MM.1S (cell line): ENCODE data around the gene PIP5K1C.

Source experiments
- DNase-seq: peaks from one replicate; pipeline ENCODE4 v3.0.0-alpha.2; 2015
- H2AFZ ChIP-seq: fragments of 300-600 bp; sonication (generic); 2 replicates; pipeline ENCODE4 v1.6.0; 2016; ENCODE audit warnings: antibody characterized with exemption, low read length
- H3F3A ChIP-seq: fragments of 300-600 bp; sonication (generic); 2 replicates; pipeline ENCODE4 v1.6.1; 2016; ENCODE audit warnings: mild to moderate bottlenecking, antibody characterized with exemption, low read length, moderate library complexity, mixed read lengths; ENCODE audit not compliant: insufficient read depth
- H3K27ac ChIP-seq: fragments of 300-600 bp; sonication (generic); 2 replicates; pipeline ENCODE4 v1.5.1; 2016; ENCODE audit warnings: mild to moderate bottlenecking, low read length
- H3K27me3 ChIP-seq: fragments of 300-600 bp; sonication (generic); replicated peaks from 2 replicates; pipeline ENCODE4 v1.6.0; 2016; ENCODE audit warnings: low read length; ENCODE audit not compliant: insufficient read depth
- H3K36me3 ChIP-seq: fragments of 300-600 bp; sonication (generic); replicated peaks from 2 replicates; pipeline ENCODE4 v1.6.1; 2016; ENCODE audit warnings: mild to moderate bottlenecking, low read length, mixed read lengths; ENCODE audit not compliant: insufficient read depth
- H3K4me1 ChIP-seq: fragments of 300-600 bp; sonication (generic); 2 replicates; pipeline ENCODE4 v1.6.1; 2016; ENCODE audit warnings: low read length, mixed read lengths
- H3K4me2 ChIP-seq: fragments of 300-600 bp; sonication (generic); 2 replicates; pipeline ENCODE4 v1.6.0; 2016; ENCODE audit warnings: low read depth, low read length
- H3K4me3 ChIP-seq: fragments of 300-600 bp; sonication (generic); 2 replicates; pipeline ENCODE4 v1.5.1; 2016; ENCODE audit warnings: low read length, mixed read lengths
- H3K79me2 ChIP-seq: fragments of 300-600 bp; sonication (generic); 2 replicates; pipeline ENCODE4 v1.6.1; 2016; ENCODE audit warnings: mixed run types, low read length, mixed read lengths
- H3K9ac ChIP-seq: fragments of 300-600 bp; sonication (generic); 2 replicates; pipeline ENCODE4 v1.6.1; 2016; ENCODE audit warnings: low read length, mixed read lengths
- H3K9me2 ChIP-seq: fragments of 300-600 bp; sonication (generic); replicated peaks from 2 replicates; pipeline ENCODE4 v1.6.1; 2016; ENCODE audit warnings: mild to moderate bottlenecking, low read length, mixed read lengths; ENCODE audit not compliant: insufficient read depth
- H3K9me3 ChIP-seq: fragments of 300-600 bp; sonication (generic); replicated peaks from 2 replicates; pipeline ENCODE4 v1.6.1; 2016; ENCODE audit warnings: mild to moderate bottlenecking, low read length, mixed read lengths; ENCODE audit not compliant: insufficient read depth
- H4K20me1 ChIP-seq: fragments of 300-600 bp; sonication (generic); 2 replicates; pipeline ENCODE4 v1.6.1; 2016; ENCODE audit warnings: mild to moderate bottlenecking, low read length, moderate library complexity, mixed read lengths; ENCODE audit not compliant: insufficient read depth
- EZH2 ChIP-seq: fragments of 300-600 bp; sonication (generic); optimal IDR thresholded peaks from 2 replicates; pipeline ENCODE3; 2017; ENCODE audit warnings: low read depth, mild to moderate bottlenecking, antibody characterized with exemption, low read length, mixed read lengths
- EZH2phosphoT487 ChIP-seq: fragments of 300-600 bp; sonication (generic); IDR thresholded peaks from 2 replicates; pipeline ENCODE4 v1.6.1; 2018; ENCODE audit warnings: antibody characterized with exemption, low read length
- TF ChIP-seq, protein P1 (sequence below): fragments of 300-600 bp; sonication (generic); IDR thresholded peaks from 2 replicates; pipeline ENCODE4 v1.5.1; 2016; ENCODE audit warnings: antibody characterized with exemption, low read length, mixed read lengths

The PIP5K1C gene

GRCh38 chr19:3610745-3611717, 89.2 kb downstream of the PIP5K1C start:
- Histone ChIP-seq H3K27me3 (no peaks in the 10 kb centered on the region), H3F3A (peaks cover 6% of the 10 kb centered on the region; the same call in 1 of the 2 replicates), H3K79me2 (no peaks in the 10 kb centered on the region), H3K4me3 (no peak overlapping the region), H4K20me1 (no peaks in the 10 kb centered on the region), H2AFZ (no peak overlapping the region), H3K36me3 (peaks cover 8% of the 10 kb centered on the region; the same call in 1 of the 2 replicates), H3K27ac (no peak overlapping the region), H3K4me2 (no peak overlapping the region), H3K4me1 (peaks cover 7% of the 10 kb centered on the region; the same call in 1 of the 2 replicates), H3K9me3 (no peaks in the 10 kb centered on the region), H3K9ac (no peak overlapping the region), H3K9me2 (no peaks in the 10 kb centered on the region)
- DNase-seq = no peak
- TF ChIP-seq, protein P1, sequence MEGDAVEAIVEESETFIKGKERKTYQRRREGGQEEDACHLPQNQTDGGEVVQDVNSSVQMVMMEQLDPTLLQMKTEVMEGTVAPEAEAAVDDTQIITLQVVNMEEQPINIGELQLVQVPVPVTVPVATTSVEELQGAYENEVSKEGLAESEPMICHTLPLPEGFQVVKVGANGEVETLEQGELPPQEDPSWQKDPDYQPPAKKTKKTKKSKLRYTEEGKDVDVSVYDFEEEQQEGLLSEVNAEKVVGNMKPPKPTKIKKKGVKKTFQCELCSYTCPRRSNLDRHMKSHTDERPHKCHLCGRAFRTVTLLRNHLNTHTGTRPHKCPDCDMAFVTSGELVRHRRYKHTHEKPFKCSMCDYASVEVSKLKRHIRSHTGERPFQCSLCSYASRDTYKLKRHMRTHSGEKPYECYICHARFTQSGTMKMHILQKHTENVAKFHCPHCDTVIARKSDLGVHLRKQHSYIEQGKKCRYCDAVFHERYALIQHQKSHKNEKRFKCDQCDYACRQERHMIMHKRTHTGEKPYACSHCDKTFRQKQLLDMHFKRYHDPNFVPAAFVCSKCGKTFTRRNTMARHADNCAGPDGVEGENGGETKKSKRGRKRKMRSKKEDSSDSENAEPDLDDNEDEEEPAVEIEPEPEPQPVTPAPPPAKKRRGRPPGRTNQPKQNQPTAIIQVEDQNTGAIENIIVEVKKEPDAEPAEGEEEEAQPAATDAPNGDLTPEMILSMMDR = no peak
- TF ChIP-seq EZH2phosphoT487 = no peak
- no peak for TF ChIP-seq EZH2

GRCh38 chr19:3609779-3610719, 90.2 kb downstream of the PIP5K1C start:
- H2AFZ ChIP-seq = no peak overlapping the region
- H3K27ac ChIP-seq = no peak overlapping the region
- H3K4me1 ChIP-seq = peaks cover 11% of the 10 kb centered on the region; the same call in 1 of the 2 replicates
- H3K4me3 ChIP-seq = no peak overlapping the region
- H3K9me2 ChIP-seq = no peaks in the 10 kb centered on the region
- no peaks in the 10 kb centered on the region for H3K9me3 ChIP-seq
- H3K9ac ChIP-seq = no peak overlapping the region
- no peaks in the 10 kb centered on the region for H4K20me1 ChIP-seq
- H3K27me3 ChIP-seq = no peaks in the 10 kb centered on the region; the same call in 1 of the 2 replicates
- TF ChIP-seq, protein P1 = no peak
- TF ChIP-seq EZH2 (no peak), EZH2phosphoT487 (no peak)
- H3K36me3 ChIP-seq = peaks cover 8% of the 10 kb centered on the region; the same call in 1 of the 2 replicates
- H3K79me2 ChIP-seq = no peaks in the 10 kb centered on the region
- H3K4me2 ChIP-seq = no peak overlapping the region
- peaks cover 6% of the 10 kb centered on the region; the same call in 1 of the 2 replicates for H3F3A ChIP-seq
- no peak for DNase-seq

DNA sequence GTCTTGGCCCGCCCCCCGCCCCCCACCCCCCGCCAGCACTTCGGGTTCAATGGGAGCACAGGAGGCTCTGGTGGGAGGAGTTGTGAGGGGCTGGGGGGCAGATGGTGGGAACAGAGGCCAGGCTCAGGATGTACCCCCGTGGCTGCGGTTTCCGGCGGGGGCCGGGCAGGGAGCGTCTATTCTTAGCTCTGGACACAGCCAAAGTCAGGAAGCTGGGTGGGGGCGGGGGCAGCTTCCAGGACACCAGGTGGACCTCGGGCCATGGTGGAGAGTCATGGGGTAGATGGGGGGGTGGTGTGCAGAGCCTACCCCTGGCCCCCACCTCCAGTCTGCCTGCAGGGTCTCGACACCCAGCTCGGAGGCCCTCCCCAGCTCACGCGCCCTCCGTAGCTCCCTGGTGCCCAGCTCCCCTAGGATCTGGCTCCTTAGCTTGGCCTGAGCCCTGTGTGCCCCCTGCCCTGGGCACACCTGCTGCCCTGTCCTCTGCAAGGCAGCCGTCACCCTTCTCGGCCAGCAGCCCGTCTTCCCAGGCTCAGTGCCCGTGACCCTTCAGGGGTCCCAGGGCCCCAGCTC, 91.4 kb downstream of the PIP5K1C start:
- Histone ChIP-seq H3K27ac (no peak overlapping the region), H3K4me1 (peaks cover 11% of the 10 kb centered on the region; the same call in 1 of the 2 replicates)

More for the DNA sequence above, 91.4 kb downstream of the PIP5K1C start:
- peaks cover 6% of the 10 kb centered on the region; the same call in 1 of the 2 replicates for H3F3A ChIP-seq
- no peak overlapping the region for H3K4me2 ChIP-seq
- DNase-seq = no peak
- TF ChIP-seq, protein P1 = no peak
- no peak for TF ChIP-seq EZH2phosphoT487
- TF ChIP-seq EZH2 = no peak
- H3K9me2 ChIP-seq = no peaks in the 10 kb centered on the region
- no peaks in the 10 kb centered on the region for H3K79me2 ChIP-seq
- H3K9ac ChIP-seq = no peak overlapping the region
- no peaks in the 10 kb centered on the region for H4K20me1 ChIP-seq
- H3K27me3 ChIP-seq = peaks cover 3% of the 10 kb centered on the region; the same call in 1 of the 2 replicates
- H3K4me3 ChIP-seq = no peak overlapping the region
- H3K36me3 ChIP-seq = peaks cover 8% of the 10 kb centered on the region; the same call in 1 of the 2 replicates
- no peaks in the 10 kb centered on the region for H3K9me3 ChIP-seq
- H2AFZ ChIP-seq = no peak overlapping the region
